GM19397 (cell line): ENCODE results near the gene CCSER1.
"Not testable (repeated sequence)": the region's sequence is repeated elsewhere in the genome, so short reads cannot be mapped to it uniquely, and the experiment has no call there.

Experiments used
- ATAC-seq: cut with Tn5 transposase; IDR thresholded peaks from one replicate; pipeline ENCODE4 v1.9.1; 2021; ENCODE audit warnings: mild to moderate bottlenecking, moderate library complexity; ENCODE audit not compliant: unreplicated experiment

CCSER1 gene

GRCh38 chr4:91447168-91447567, 1320.0 kb downstream of the CCSER1 start:
- no peak for ATAC-seq

GRCh38 chr4:91448668-91449330, 1321.6 kb downstream of the CCSER1 start:
- no peak for ATAC-seq

- no peak for ATAC-seq
Measured at GRCh38 chr4:91454111-91454510, 1326.9 kb downstream of the CCSER1 start.

DNA sequence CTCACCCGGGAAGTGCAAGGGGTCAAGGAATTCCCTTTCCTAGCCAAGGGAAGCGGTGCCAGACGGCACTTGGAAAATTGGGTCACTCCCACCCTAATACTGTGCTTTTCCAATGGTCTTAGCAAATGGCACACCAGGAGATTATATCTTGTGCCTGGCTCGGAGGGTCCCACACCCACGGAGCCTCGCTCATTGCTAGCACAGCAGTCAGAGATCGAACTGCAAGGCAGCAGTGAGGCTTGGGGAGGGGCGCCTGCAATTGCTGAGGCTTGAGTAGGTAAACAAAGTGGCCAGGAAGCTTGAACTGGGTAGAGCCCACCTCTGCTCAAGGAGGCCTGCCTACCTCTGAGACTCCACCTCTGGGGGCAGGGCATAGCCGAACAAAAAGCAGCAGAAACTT, 1335.4 kb downstream of the CCSER1 start:
- ATAC-seq = not testable (repeated sequence)

DNA sequence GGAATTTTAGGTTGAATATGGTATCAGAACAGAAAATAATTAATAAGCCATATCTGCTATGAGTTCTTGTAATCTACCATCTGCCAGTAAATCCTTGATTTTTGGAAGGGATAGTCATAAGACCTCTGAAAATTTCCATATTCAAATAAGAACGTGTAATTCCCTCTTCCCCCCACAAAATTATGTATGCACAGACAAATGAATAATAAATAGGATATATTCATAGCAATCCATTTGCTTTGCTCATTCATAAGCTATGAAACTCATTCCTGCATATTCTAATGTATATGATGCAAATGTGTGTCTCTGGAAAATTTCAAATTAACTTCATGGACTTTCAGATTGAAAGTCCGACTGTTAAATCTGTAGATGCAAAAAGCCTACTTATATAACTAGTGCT, 1343.5 kb downstream of the CCSER1 start:
- ATAC-seq = no peak

DNA sequence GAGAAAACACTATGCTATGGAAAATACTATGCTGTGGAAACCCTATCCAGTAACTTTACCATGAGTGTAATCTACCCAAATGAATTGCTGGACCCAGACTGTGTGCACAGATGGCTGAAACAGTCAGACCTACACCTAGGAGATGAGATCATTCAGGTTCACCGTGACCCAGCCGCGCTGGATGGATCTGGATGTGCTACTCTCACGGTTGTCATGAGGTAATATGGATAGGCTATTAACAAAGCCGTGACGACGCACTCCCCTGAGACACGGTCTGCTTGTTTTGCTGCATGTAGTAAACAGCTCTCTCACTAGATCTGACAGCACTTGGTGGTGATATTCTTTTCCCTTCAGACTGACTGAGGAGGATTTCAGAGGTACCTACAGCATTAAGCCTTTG, 1344.1 kb downstream of the CCSER1 start:
- ATAC-seq = no peak

GRCh38 chr4:91472046-91472445, 1344.9 kb downstream of the CCSER1 start:
- no peak for ATAC-seq

GRCh38 chr4:91485415-91485814, 1358.2 kb downstream of the CCSER1 start:
- ATAC-seq = no peak

GRCh38 chr4:91488946-91489345, 1361.8 kb downstream of the CCSER1 start:
- ATAC-seq = no peak

- peak; percentile 89 for ATAC-seq
Measured at GRCh38 chr4:91497892-91498291, 1370.7 kb downstream of the CCSER1 start.

- ATAC-seq = no peak
Measured at GRCh38 chr4:91502365-91502764, 1375.2 kb downstream of the CCSER1 start.

DNA sequence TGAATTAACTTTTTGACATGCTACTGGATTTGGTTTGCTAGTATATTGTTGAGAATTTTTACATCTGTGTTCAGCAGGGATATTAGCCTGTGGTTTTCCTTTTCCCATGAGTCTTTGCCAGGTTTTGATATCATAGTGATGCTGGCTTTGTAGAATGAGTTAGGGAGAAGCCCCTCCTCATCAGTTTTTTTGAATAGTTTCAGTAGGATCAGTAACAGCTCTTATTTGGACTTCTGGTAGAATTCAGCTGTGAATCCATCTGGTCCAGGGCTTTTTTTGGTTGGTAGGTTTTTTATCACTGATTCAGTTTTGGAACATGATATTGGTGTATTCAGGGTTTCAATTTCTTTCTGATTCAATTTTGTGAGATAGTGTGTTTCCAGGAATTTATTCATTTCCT, 1386.1 kb downstream of the CCSER1 start:
- ATAC-seq = no peak

- ATAC-seq = no peak
Measured at GRCh38 chr4:91519155-91519554, 1392.0 kb downstream of the CCSER1 start.

DNA sequence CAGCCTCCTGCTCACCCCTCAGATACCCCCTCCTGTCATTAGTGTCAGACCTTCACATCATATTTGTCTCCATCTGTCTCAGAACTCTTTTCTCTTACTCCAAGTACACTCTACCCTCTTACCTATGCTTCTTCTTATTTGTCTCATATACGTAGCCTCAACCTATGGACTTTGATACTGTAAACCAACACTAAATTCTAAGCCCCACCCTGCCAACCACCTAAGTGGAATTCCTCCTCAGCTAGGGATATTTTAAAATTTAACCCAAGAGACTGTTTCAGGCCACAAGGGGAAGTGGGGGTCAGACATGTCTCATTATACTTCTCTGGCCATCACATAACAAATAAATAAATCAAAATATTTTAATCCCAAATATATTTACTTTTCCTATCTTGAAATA, 1398.4 kb downstream of the CCSER1 start:
- no peak for ATAC-seq

GRCh38 chr4:91527056-91527455, 1399.9 kb downstream of the CCSER1 start:
- no peak for ATAC-seq

GRCh38 chr4:91567594-91567993, 1440.4 kb downstream of the CCSER1 start:
- ATAC-seq = no peak

DNA sequence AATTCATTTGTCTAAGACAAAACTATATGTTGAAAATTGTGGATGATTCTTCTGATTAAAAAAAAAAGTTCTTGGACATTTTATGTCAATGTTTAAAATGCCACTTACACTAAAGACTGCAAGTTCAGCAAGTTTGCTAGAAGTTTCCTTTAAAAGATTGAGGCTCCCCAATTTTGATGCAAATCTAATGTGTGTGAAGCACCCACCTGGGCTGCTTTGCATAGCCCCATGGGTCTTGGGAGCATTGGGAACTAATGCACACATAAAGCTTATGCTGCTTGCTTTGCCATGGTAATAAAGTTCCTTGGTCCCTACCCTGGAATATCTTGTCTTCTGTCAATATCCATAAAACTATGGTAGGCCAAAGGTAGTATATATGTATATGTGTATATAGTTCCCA, 1450.7 kb downstream of the CCSER1 start:
- ATAC-seq = no peak

DNA sequence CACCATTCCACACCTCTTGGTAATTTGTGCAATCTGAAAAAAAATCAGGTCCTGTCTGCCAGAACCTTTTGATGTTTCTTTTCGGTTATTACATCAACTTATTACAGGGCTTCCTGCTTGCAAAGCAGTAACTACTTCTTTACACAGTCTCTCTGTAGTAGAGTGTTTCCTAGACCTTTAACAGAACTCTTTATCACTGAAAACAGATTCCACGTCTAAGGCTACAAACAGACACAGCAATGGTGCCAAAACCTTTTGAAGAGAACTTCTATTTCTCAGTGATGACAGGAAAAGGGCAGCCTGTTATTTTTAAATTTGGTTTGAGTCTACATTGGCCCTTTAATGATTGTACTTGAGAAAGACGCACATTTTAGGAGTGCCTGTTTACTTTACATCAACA, 1463.1 kb downstream of the CCSER1 start:
- no peak for ATAC-seq

DNA sequence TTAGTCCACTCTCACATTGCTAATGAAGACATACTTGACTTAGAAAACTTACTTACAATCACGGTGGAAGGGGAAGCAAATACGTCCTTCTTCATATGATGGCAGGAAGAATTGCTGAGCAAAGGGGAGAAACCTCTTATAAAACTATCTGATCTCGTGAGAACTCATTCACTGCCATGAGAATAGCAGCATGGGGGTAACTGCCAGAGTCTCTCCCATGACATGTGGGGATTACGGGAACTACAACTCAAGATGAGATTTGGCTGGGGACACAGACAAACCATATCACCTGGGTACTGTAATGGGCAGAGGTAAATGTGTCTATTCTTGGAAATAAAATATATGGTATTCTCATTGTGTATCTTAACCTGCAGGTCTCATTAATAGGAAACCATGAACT, 1464.9 kb downstream of the CCSER1 start:
- no peak for ATAC-seq

DNA sequence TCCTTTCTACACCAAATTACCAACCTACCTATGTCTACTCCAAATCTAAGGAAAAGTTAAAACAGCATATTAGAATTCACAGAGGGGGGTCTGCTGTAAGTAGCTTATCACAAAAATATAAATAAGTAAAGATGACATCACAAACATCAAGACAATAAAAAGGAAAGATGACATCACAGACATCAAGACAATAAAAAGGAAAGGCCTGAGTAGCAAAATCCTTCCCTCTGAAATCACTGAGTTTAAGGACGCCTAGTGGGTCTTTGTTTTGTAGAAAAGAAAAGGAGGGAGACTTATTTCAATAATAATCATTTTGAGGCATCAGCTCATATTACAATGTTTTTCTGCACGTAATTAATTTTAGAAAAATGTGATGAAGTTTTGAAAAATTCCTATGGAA, 1469.5 kb downstream of the CCSER1 start:
- no peak for ATAC-seq

DNA sequence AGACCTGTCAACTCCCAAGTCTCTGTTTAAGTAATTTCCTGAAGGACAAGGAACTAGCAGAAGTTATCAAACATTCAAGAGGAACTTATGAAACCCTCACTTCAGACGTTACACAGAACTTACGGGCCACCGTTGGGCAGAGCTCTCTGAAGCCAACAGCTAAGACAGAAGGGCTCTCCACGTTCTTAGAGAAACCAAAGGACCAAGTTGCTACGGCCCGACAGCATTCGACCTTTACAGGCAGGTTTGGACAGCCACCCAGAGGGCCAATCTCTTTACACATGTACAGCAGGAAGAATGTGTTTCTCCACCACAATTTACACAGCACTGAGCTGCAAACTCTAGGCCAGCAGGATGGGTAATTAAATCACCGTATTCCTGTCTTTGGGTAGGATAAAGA, 1471.5 kb downstream of the CCSER1 start:
- no peak for ATAC-seq

GRCh38 chr4:91600301-91600700, 1473.1 kb downstream of the CCSER1 start:
- ATAC-seq = no peak

- no peak for ATAC-seq
Measured at GRCh38 chr4:91601401-91601800, 1474.2 kb downstream of the CCSER1 start.
